Measurements from ENCODE around the gene ALG1. TPM values are rescaled to one million over a fixed set of nuclear protein-coding genes. Genes with fewer than 3 reads are reported as not detected.
A peak's percentile ranks its signal among the peaks of the same experiment; 100 is the strongest.
"Not testable (repeated sequence)": the region's sequence is repeated elsewhere in the genome, so short reads cannot be mapped to it uniquely, and the experiment has no call there.

ALG1 gene
- total and polyA plus RNA-seq, 2 of the 13 experiments (the other 11 are each of a cell fraction or from before 2014, with no cell fraction given) = 43.3 to 75.6 TPM

DNA sequence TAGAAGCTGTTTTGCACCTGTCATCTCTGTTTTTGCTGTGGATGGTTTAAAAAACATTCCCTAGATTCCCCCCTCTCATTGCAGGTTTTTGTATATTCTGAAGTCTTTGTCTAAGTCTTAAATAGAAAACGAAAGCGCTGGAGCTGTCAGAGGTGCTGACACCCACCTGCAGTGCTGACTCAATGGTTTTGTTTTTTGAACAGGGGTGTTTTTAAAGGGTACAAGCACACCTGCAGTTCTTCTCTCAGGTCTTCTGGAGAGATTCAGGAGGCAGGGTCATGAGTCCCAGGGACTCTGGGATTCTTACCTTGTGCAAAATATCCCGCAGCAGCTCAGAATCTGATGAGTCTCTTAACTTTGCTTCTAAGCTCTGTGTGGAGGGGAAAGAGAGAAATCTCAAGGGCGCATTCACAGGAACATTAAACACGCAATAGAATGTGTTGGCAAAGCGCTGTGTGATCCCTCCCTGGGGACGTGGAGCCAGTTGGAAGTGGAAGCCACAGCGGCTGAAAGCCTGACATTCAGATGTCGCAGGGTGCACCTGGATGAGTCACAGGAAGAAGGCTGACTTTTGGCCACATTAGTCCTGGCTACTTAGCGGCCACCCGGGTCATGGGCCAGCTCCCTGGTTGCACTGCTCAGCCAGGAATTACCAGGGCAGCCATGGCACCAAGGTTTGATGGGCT is 23.6 kb downstream of the ALG1 start:
- H3K9me3 ChIP-seq (ENCODE audit: low read length); H3K4me3 ChIP-seq (replicated peaks in 1 of 3; ENCODE audit: insufficient read depth in 1 of 3, low read depth in 2 of 3, low read length in 3 of 3); H2AFZ ChIP-seq (ENCODE audit: low read length); ATAC-seq; POLR2A ChIA-PET; CTCF ChIA-PET (ENCODE audit: low intra/inter-chr PET ratio, low total read pairs); DNase-seq (ENCODE audit: low spot score); H3K9ac ChIP-seq (ENCODE audit: insufficient read depth, low read depth, low read length); H3K4me2 ChIP-seq (ENCODE audit: low read depth, low read length); FAIRE-seq; in situ Hi-C loops (cut with HindIII; ENCODE audit: extremely low pct_ligation_motif_present, low pct_unique_long_range_greater_than_20kb); H3K36me3 ChIP-seq (replicated peaks in 1 of 2; ENCODE audit: control insufficient read depth in 1 of 2, insufficient read depth in 2 of 2, low read length in 2 of 2); H4K20me1 ChIP-seq (ENCODE audit: insufficient read depth, low read length); BruUV-seq (replicated peaks); H3K79me2 ChIP-seq (ENCODE audit: insufficient read depth, low read length); H3K27me3 ChIP-seq (ENCODE audit: control insufficient read depth in 1 of 2, insufficient read depth in 2 of 2, low read length in 2 of 2); H3K27ac ChIP-seq (ENCODE audit: extremely low read length, insufficient read depth, low read length): not testable (repeated sequence)
- 87% methylated on average over 9 of the region's 11 CpGs for WGBS (ENCODE audit: low lambda C conversion rate)
- H3K4me1 ChIP-seq (ENCODE audit: insufficient read depth, low read length) = peaks cover 34% of the 10 kb centered on the region
- intact Hi-C loops (cut with micrococcal nuclease; ENCODE audit: unreplicated experiment) = loop anchor here (5.0 kb wide), 1 partner anchor 138 kb away; the partner anchor contains the start of gene SEC14L5
- peak; percentile 76 for TF ChIP-seq FOSL2 (CRISPR knock-in tag; IDR thresholded peaks at IDR 0.05)
- TF ChIP-seq MAFK (conservative IDR thresholded peaks at IDR 0.05 in 1 of 2, IDR thresholded peaks at IDR 0.05 in 1 of 2; ENCODE audit: low read length in 2 of 2) = 0 out of 4 replicates have a peak, but pooled peaks of 1 of the 2 experiments have one; percentile 15
- 0 out of 2 replicates have a peak, but pooled peaks have one; percentile 4 for TF ChIP-seq MAFF (IDR thresholded peaks at IDR 0.05; ENCODE audit: low read depth, low read length)
- TF ChIP-seq, protein P1, sequence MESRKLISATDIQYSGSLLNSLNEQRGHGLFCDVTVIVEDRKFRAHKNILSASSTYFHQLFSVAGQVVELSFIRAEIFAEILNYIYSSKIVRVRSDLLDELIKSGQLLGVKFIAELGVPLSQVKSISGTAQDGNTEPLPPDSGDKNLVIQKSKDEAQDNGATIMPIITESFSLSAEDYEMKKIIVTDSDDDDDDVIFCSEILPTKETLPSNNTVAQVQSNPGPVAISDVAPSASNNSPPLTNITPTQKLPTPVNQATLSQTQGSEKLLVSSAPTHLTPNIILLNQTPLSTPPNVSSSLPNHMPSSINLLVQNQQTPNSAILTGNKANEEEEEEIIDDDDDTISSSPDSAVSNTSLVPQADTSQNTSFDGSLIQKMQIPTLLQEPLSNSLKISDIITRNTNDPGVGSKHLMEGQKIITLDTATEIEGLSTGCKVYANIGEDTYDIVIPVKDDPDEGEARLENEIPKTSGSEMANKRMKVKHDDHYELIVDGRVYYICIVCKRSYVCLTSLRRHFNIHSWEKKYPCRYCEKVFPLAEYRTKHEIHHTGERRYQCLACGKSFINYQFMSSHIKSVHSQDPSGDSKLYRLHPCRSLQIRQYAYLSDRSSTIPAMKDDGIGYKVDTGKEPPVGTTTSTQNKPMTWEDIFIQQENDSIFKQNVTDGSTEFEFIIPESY (CRISPR knock-in tag; IDR thresholded peaks at IDR 0.05) = peak; percentile 92
